AG08396 (cell line): ENCODE data around the gene RTN4R.
"Not testable (repeated sequence)": the region's sequence is repeated elsewhere in the genome, so short reads cannot be mapped to it uniquely, and the experiment has no call there.

Experiments
- DNase-seq: peaks from one replicate; pipeline ENCODE4 v3.0.0; 2012; ENCODE audit warnings: low spot score, mixed read lengths

RTN4R gene

GRCh38 chr22:20268279-20269012, at the start of gene RTN4R:
Gene RTN4R (minus strand): TSS chr22:20268318. CDS start chr22:20268092, 226 bp downstream.
- peak; percentile 82 for DNase-seq

GRCh38 chr22:20317402-20318042, 49.4 kb upstream of the RTN4R start:
- DNase-seq, result not testable (repeated sequence)

- no peak for DNase-seq
These were observed 48.8 kb upstream of the RTN4R start for GRCh38 chr22:20316844-20317401.

GRCh38 chr22:20316217-20316843, 48.2 kb upstream of the RTN4R start:
- no peak for DNase-seq

GRCh38 chr22:20315337-20316216, 47.5 kb upstream of the RTN4R start:
- DNase-seq, result no peak

- not testable (repeated sequence) for DNase-seq
These were observed 46.7 kb upstream of the RTN4R start for GRCh38 chr22:20314741-20315336.

- not testable (repeated sequence) for DNase-seq
These were observed 46.1 kb upstream of the RTN4R start for GRCh38 chr22:20314206-20314605.

- DNase-seq, result not testable (repeated sequence)
These were observed 45.4 kb upstream of the RTN4R start for GRCh38 chr22:20313306-20314077.

- no peak for DNase-seq
These were observed 44.5 kb upstream of the RTN4R start for GRCh38 chr22:20312396-20313191.

- DNase-seq, result not testable (repeated sequence)
These were observed 43.3 kb upstream of the RTN4R start for GRCh38 chr22:20311249-20312062.

- DNase-seq, result not testable (repeated sequence)
These were observed 42.7 kb upstream of the RTN4R start for GRCh38 chr22:20310773-20311172.

GRCh38 chr22:20310180-20310579, 42.1 kb upstream of the RTN4R start:
- DNase-seq, result not testable (repeated sequence)

- DNase-seq, result not testable (repeated sequence)
These were observed 40.9 kb upstream of the RTN4R start for GRCh38 chr22:20308806-20309650.

GRCh38 chr22:20307448-20308447, 39.6 kb upstream of the RTN4R start:
- not testable (repeated sequence) for DNase-seq

GRCh38 chr22:20306646-20307447, 38.7 kb upstream of the RTN4R start:
- DNase-seq, result not testable (repeated sequence)
